ENCODE results near the gene ADGRG3.

Gene ADGRG3

GRCh38 chr16:57624806-57625500, 43.2 kb upstream of the ADGRG3 start:
- peaks cover 2% of the 10 kb centered on the region for H3K27me3 ChIP-seq (ENCODE audit: insufficient read depth, poor library complexity, severe bottlenecking)
- H3K4me3 ChIP-seq (replicated peaks; ENCODE audit: insufficient read depth, low read length), result no peak overlapping the region
- H3K27ac ChIP-seq (replicated peaks), result no peak overlapping the region
- DNase-seq (ENCODE audit: low read depth in 1 of 2, low spot score in 1 of 2), result no peak
- no peak for TF ChIP-seq GABPA (IDR thresholded peaks at IDR 0.05; ENCODE audit: low read depth)

GRCh38 chr16:57626420-57627170, 41.5 kb upstream of the ADGRG3 start:
- TF ChIP-seq, protein P1, sequence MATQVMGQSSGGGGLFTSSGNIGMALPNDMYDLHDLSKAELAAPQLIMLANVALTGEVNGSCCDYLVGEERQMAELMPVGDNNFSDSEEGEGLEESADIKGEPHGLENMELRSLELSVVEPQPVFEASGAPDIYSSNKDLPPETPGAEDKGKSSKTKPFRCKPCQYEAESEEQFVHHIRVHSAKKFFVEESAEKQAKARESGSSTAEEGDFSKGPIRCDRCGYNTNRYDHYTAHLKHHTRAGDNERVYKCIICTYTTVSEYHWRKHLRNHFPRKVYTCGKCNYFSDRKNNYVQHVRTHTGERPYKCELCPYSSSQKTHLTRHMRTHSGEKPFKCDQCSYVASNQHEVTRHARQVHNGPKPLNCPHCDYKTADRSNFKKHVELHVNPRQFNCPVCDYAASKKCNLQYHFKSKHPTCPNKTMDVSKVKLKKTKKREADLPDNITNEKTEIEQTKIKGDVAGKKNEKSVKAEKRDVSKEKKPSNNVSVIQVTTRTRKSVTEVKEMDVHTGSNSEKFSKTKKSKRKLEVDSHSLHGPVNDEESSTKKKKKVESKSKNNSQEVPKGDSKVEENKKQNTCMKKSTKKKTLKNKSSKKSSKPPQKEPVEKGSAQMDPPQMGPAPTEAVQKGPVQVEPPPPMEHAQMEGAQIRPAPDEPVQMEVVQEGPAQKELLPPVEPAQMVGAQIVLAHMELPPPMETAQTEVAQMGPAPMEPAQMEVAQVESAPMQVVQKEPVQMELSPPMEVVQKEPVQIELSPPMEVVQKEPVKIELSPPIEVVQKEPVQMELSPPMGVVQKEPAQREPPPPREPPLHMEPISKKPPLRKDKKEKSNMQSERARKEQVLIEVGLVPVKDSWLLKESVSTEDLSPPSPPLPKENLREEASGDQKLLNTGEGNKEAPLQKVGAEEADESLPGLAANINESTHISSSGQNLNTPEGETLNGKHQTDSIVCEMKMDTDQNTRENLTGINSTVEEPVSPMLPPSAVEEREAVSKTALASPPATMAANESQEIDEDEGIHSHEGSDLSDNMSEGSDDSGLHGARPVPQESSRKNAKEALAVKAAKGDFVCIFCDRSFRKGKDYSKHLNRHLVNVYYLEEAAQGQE (IDR thresholded peaks at IDR 0.05; ENCODE audit: insufficient replicate concordance, low read depth), result no peak
- TF ChIP-seq CTCF (IDR thresholded peaks at IDR 0.05; ENCODE audit: insufficient read depth, low read length), result no peak
- TF ChIP-seq GABPA (IDR thresholded peaks at IDR 0.05; ENCODE audit: low read depth), result no peak
- no peak for TF ChIP-seq SPI1 (IDR thresholded peaks at IDR 0.05; ENCODE audit: borderline replicate concordance, low read depth)
- no peak for TF ChIP-seq POLR2AphosphoS5 (IDR thresholded peaks at IDR 0.05; ENCODE audit: low read depth)
- H3K4me3 ChIP-seq (replicated peaks; ENCODE audit: insufficient read depth, low read length), result no peak overlapping the region
- no peak overlapping the region for H3K27ac ChIP-seq (replicated peaks)
- H3K27me3 ChIP-seq (ENCODE audit: insufficient read depth, poor library complexity, severe bottlenecking), result peaks cover 2% of the 10 kb centered on the region
- DNase-seq (ENCODE audit: low read depth in 1 of 2, low spot score in 1 of 2), result no peak

- TF ChIP-seq CTCF (IDR thresholded peaks at IDR 0.05; ENCODE audit: insufficient read depth, low read length) (no peak), GABPA (IDR thresholded peaks at IDR 0.05; ENCODE audit: low read depth) (no peak), SPI1 (IDR thresholded peaks at IDR 0.05; ENCODE audit: borderline replicate concordance, low read depth) (no peak), POLR2AphosphoS5 (IDR thresholded peaks at IDR 0.05; ENCODE audit: low read depth) (no peak)
- TF ChIP-seq, protein P1 (IDR thresholded peaks at IDR 0.05; ENCODE audit: insufficient replicate concordance, low read depth), result no peak
- no peak overlapping the region for H3K27ac ChIP-seq (replicated peaks)
- no peak overlapping the region for H3K4me3 ChIP-seq (replicated peaks; ENCODE audit: insufficient read depth, low read length)
- DNase-seq (ENCODE audit: low read depth in 1 of 2, low spot score in 1 of 2), result no peak
- peaks cover 2% of the 10 kb centered on the region for H3K27me3 ChIP-seq (ENCODE audit: insufficient read depth, poor library complexity, severe bottlenecking)
These were observed 40.8 kb upstream of the ADGRG3 start for GRCh38 chr16:57627184-57627871.
